Stimulated activated naive B cell treated with anti-CD40 and anti-IgM and Interleukin-4, amounts not matched to agents 10 μg/mL and 1 μg/mL and 100 μg/mL, for 72 hours (primary cell): Measurements from ENCODE around the gene SMIM10L1.

ENCODE experiments used
- ATAC-seq, 2 donors: fragments of 150-1000 bp; cut with Tn5 transposase; replicated peaks; 2 replicates each; pipeline ENCODE4 v1.10.0; 2021; ENCODE audit warnings: moderate library complexity in 1 of 2
- DNase-seq: peaks from one replicate; pipeline ENCODE4 v3.0.0; 2021
- H3K27ac Mint-ChIP-seq: one replicate; pipeline ENCODE4 v1.8.0; 2022; ENCODE audit warnings: mild to moderate bottlenecking, mixed read lengths
- H3K27me3 Mint-ChIP-seq, 2 donors: one replicate each; pipeline ENCODE4 v1.8.0; 2022; ENCODE audit warnings: mixed read lengths in 2 of 2
- H3K36me3 Mint-ChIP-seq, 2 donors: one replicate each; pipeline ENCODE4 v1.8.0; 2022; ENCODE audit warnings: mixed read lengths in 2 of 2, mild to moderate bottlenecking in 1 of 2
- H3K4me1 Mint-ChIP-seq, 2 donors: one replicate each; pipeline ENCODE4 v1.8.0; 2022; ENCODE audit warnings: mixed read lengths in 2 of 2, mild to moderate bottlenecking in 1 of 2
- H3K4me3 Mint-ChIP-seq, 2 donors: one replicate each; pipeline ENCODE4 v1.8.0; 2022; ENCODE audit warnings: mild to moderate bottlenecking in 2 of 2, mixed read lengths in 2 of 2, moderate library complexity in 1 of 2
- H3K9me3 Mint-ChIP-seq, 2 donors: one replicate each; pipeline ENCODE4 v1.8.0; 2022; ENCODE audit warnings: mixed read lengths in 2 of 2, mild to moderate bottlenecking in 1 of 2

SMIM10L1 gene

DNA sequence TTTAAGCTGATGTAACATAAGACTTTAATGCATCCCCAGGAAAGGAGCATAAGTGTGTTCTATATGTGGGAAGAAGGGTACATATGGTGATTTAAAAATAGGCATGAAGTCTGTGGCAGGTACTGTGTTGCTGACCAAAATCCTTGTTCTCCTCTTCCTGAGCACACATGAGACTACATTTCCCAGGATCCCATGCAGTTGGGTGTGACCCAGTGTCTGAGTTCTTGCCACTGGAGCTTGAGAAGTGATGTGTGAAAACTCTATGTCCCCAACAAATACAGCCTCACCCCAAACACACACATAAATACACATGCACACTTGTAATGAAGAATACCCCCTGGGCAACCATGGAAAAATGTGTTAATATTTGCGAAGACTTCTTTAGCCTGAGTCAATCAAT is 8.5 kb upstream of the SMIM10L1 start:
- no peak overlapping the region for H3K27ac Mint-ChIP-seq
- no peaks in the 10 kb centered on the region for H3K9me3 Mint-ChIP-seq
- H3K36me3 Mint-ChIP-seq: peaks cover 35 to 52% of the 10 kb centered on the region in 2 donors
- H3K4me3 Mint-ChIP-seq: no peak overlapping the region
- no peaks in the 10 kb centered on the region for H3K27me3 Mint-ChIP-seq
- no peak for ATAC-seq
- peaks cover 30 to 42% of the 10 kb centered on the region in 2 donors for H3K4me1 Mint-ChIP-seq
- DNase-seq: no peak

DNA sequence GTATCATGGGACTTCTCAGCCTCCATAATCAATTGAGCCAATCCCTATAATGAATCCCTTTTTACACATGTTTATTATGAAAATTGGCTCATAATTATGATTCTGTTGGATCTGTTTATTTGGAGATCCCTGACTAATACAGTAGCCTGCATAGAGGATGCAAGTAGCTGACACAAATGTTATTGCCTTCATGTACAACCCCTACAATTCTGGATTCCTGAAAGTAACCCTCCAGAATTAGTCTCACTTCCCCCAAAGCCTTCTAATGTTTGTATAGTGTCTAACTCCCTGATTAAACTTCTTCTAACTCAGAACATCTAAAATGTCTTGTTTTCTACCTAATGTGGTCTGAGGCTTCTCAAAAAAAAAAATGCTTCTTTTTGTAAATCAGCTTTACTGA is 6.6 kb upstream of the SMIM10L1 start:
- Mint-ChIP-seq H3K4me1 (peaks cover 36 to 56% of the 10 kb centered on the region in 2 donors), H3K36me3 (peaks cover 38 to 54% of the 10 kb centered on the region in 2 donors), H3K4me3 (no peak overlapping the region), H3K27ac (no peak overlapping the region), H3K27me3 (no peaks in the 10 kb centered on the region), H3K9me3 (no peaks in the 10 kb centered on the region)
- DNase-seq: no peak
- peak; percentile 64 to 68 for ATAC-seq

GRCh38 chr12:11166300-11166699 is 4.7 kb upstream of the SMIM10L1 start:
- Mint-ChIP-seq H3K4me1 (peaks cover 37 to 65% of the 10 kb centered on the region in 2 donors), H3K4me3 (no peak overlapping the region), H3K36me3 (peaks cover 36 to 49% of the 10 kb centered on the region in 2 donors), H3K27ac (no peak overlapping the region), H3K27me3 (no peaks in the 10 kb centered on the region), H3K9me3 (no peaks in the 10 kb centered on the region)
- no peak for DNase-seq
- no peak for ATAC-seq

DNA sequence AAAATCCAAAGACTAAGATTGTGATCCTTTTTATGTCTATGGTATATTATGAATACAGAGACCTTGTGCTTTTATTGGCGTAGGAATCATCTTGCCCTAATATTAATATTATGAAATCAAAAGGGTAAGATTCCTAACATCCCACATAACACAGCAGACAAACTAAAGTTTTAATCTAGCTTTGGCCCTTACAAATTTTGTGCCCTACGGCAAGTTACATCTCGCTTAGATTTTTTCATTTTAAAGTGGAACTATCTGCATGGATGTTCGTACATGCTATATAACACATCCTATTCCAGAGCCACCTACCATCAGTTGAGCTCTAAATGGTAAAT is 217 bp upstream of the SMIM10L1 start:
- no peak for ATAC-seq
- peak overlapping the region; percentile 97 to 100 for H3K4me3 Mint-ChIP-seq
- peak overlapping the region; percentile 100 for H3K27ac Mint-ChIP-seq

DNA sequence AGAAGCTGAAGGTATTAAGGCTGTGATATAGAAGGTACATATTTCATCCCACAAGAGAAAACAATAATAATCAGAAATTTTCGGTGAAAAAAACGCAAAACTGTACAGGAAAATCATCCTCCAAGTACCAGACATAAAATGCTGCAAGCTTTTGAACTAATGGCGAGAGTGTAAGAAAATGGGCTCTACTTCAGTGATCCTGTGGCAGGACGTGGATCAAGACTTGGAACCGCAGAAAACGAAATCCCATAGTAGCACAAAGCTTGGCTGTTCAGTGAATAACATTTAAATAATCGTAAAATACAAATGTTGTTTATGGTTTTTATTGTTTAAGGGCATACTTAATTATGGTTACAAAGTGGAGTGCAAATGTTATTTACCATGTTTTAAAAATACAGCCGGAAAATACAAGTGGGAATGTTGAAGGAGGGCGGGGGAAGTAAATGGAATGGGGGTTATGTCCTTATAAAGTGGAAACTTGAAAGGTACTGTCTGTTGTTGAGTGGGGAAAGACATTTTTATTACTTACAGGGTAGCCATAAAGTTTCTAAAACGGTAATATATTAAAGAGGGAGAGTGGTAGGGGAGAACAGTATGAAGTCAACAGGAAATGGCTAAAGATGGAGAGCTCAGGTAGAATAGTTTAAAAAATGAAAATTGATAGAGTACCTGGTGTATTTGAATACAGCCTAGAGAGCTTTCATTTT is 1.1 kb downstream of the SMIM10L1 start:
- Mint-ChIP-seq H3K36me3 (peaks cover 47 to 53% of the 10 kb centered on the region in 2 donors), H3K27me3 (no peaks in the 10 kb centered on the region), H3K27ac (peak overlapping the region; percentile 100), H3K4me1 (peaks cover 23 to 52% of the 10 kb centered on the region in 2 donors), H3K4me3 (peak overlapping the region; percentile 97 to 100), H3K9me3 (no peaks in the 10 kb centered on the region)
- ATAC-seq (no peak), DNase-seq (no peak)

More for the DNA sequence above, 217 bp upstream of the SMIM10L1 start:
- H3K36me3 Mint-ChIP-seq: peaks cover 46 to 51% of the 10 kb centered on the region in 2 donors
- DNase-seq: no peak
- peaks cover 26 to 57% of the 10 kb centered on the region in 2 donors for H3K4me1 Mint-ChIP-seq
- H3K27me3 Mint-ChIP-seq: no peaks in the 10 kb centered on the region
- no peaks in the 10 kb centered on the region for H3K9me3 Mint-ChIP-seq

GRCh38 chr12:11174022-11174421 is 3.0 kb downstream of the SMIM10L1 start:
- Mint-ChIP-seq H3K36me3 (peaks cover 45 to 47% of the 10 kb centered on the region in 2 donors), H3K4me1 (peaks cover 21 to 38% of the 10 kb centered on the region in 2 donors), H3K27me3 (no peaks in the 10 kb centered on the region), H3K27ac (no peak overlapping the region), H3K9me3 (no peaks in the 10 kb centered on the region), H3K4me3 (no peak overlapping the region)
- DNase-seq (no peak), ATAC-seq (no peak)

DNA sequence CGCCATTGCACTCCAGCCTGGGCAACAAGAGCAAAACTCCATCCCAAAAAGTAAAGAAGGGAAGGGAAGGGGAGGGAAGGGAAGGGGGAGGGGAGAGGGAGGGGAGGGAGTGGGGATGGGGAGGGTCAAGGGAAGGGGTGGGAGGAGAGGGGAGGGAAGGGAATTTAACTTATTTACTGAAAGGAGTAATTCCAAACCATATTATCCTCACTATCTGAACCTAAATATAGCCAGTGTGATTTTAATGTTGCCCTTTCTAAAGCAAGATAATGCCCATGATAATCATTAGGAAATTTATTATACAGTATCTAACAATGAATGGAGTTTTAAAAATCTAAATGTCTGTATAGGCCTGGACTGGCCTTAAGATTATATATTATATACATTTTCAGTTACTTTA is 7.3 kb downstream of the SMIM10L1 start:
- Mint-ChIP-seq H3K36me3 (peaks cover 22 to 27% of the 10 kb centered on the region in 2 donors), H3K27ac (no peak overlapping the region), H3K4me3 (no peak overlapping the region), H3K9me3 (no peaks in the 10 kb centered on the region), H3K27me3 (no peaks in the 10 kb centered on the region), H3K4me1 (peaks cover 10 to 15% of the 10 kb centered on the region in 2 donors)
- DNase-seq: no peak
- ATAC-seq: no peak

GRCh38 chr12:11182529-11182928 is 11.5 kb downstream of the SMIM10L1 start:
- no peaks in the 10 kb centered on the region for H3K27me3 Mint-ChIP-seq
- peaks cover 3 to 8% of the 10 kb centered on the region in 2 donors for H3K36me3 Mint-ChIP-seq
- no peak for ATAC-seq
- peaks cover 4 to 6% of the 10 kb centered on the region in 2 donors for H3K4me1 Mint-ChIP-seq
- no peak for DNase-seq
- no peaks in the 10 kb centered on the region for H3K9me3 Mint-ChIP-seq
- H3K27ac Mint-ChIP-seq: no peak overlapping the region
- H3K4me3 Mint-ChIP-seq: no peak overlapping the region

DNA sequence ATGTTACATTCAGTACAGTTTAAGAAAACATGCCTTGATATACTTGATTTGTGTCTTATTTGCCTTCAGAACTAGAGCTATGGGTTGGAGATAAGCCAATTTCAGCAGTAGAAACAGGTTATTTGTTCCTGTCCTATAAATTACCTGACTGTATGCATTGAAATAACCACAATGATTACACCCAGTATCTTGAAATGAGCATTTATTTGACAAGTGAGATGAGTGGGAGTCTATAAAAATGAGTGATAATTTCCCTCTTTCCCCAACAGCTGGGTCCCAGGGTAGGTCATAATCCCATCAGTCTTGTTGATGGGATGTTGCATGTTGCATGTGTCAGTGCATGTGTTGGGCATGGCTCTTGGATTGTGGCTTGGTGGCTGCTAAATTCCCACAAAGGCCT is 12.0 kb downstream of the SMIM10L1 start:
- Mint-ChIP-seq H3K9me3 (no peaks in the 10 kb centered on the region), H3K4me1 (peaks cover 4 to 6% of the 10 kb centered on the region in 2 donors), H3K27ac (no peak overlapping the region), H3K27me3 (no peaks in the 10 kb centered on the region), H3K36me3 (peaks cover 0 to 6% of the 10 kb centered on the region in 2 donors), H3K4me3 (no peak overlapping the region)
- no peak for ATAC-seq
- DNase-seq: no peak

GRCh38 chr12:11186837-11187236 is 15.8 kb downstream of the SMIM10L1 start, which contains the start of gene TAS2R42:
TSS of gene TAS2R42 (minus strand) at chr12:11186937. CDS start at chr12:11186937, 0 bp downstream.
- Mint-ChIP-seq H3K4me3 (no peak within 1 kb of the TSS), H3K4me1 (peaks cover 0 to 2% of the 10 kb centered on the region in 2 donors), H3K27me3 (no peaks in the 10 kb centered on the region), H3K27ac (no peak within 1 kb of the TSS), H3K9me3 (no peaks in the 10 kb centered on the region), H3K36me3 (peaks cover 4% of the 10 kb centered on the region in 2 donors)
- DNase-seq (no peak), ATAC-seq (no peak)

GRCh38 chr12:11202811-11203210 is 31.8 kb downstream of the SMIM10L1 start:
- peaks cover 2 to 14% of the 10 kb centered on the region in 2 donors for H3K9me3 Mint-ChIP-seq
- ATAC-seq (no peak), DNase-seq (no peak)
- peaks cover 8 to 12% of the 10 kb centered on the region in 2 donors for H3K36me3 Mint-ChIP-seq
- H3K27ac Mint-ChIP-seq: no peak overlapping the region
- no peaks in the 10 kb centered on the region for H3K4me1 Mint-ChIP-seq
- H3K27me3 Mint-ChIP-seq: no peaks in the 10 kb centered on the region
- no peak overlapping the region for H3K4me3 Mint-ChIP-seq

- Mint-ChIP-seq H3K4me1 (no peaks in the 10 kb centered on the region), H3K27me3 (no peaks in the 10 kb centered on the region), H3K9me3 (peaks cover 2 to 14% of the 10 kb centered on the region in 2 donors), H3K4me3 (no peak overlapping the region), H3K36me3 (peaks cover 8 to 12% of the 10 kb centered on the region in 2 donors), H3K27ac (no peak overlapping the region)
- no peak for ATAC-seq
- DNase-seq: no peak
These were observed 33.2 kb downstream of the SMIM10L1 start for GRCh38 chr12:11204173-11204572.

DNA sequence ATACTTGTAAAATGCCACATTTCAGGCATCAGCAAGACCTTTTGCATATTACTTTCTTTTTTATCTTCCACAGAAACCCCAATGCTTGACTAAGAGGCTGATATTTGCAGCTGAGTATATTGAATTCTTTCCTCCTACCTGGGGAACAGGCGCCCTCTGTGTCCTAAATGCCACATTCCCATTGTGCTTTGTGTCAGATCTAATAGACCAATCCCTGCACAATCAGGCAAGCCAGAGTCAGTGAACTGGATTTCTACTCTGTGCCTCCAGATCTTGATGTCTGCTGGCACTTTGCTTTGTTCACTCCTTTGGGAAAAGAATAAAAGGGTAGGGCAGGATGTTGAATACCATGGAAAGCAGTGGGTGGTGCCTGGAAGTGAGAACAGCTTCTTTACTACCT is 38.1 kb downstream of the SMIM10L1 start:
- ATAC-seq: no peak
- Mint-ChIP-seq H3K27me3 (no peaks in the 10 kb centered on the region), H3K27ac (no peak overlapping the region), H3K36me3 (peaks cover 6 to 9% of the 10 kb centered on the region in 2 donors), H3K4me1 (no peaks in the 10 kb centered on the region), H3K4me3 (no peak overlapping the region), H3K9me3 (peaks cover 2 to 7% of the 10 kb centered on the region in 2 donors)
- DNase-seq: no peak
